Superior temporal gyrus (tissue), 1 donor: Measurements from ENCODE around the gene YWHAE.
"Not testable (repeated sequence)": the region's sequence is repeated elsewhere in the genome, so short reads cannot be mapped to it uniquely, and the experiment has no call there.

Experiments used
- DNase-seq: peaks from one replicate; pipeline ENCODE4 v3.0.0-alpha.2; 2016; ENCODE audit errors: extremely low spot score

YWHAE gene

DNA sequence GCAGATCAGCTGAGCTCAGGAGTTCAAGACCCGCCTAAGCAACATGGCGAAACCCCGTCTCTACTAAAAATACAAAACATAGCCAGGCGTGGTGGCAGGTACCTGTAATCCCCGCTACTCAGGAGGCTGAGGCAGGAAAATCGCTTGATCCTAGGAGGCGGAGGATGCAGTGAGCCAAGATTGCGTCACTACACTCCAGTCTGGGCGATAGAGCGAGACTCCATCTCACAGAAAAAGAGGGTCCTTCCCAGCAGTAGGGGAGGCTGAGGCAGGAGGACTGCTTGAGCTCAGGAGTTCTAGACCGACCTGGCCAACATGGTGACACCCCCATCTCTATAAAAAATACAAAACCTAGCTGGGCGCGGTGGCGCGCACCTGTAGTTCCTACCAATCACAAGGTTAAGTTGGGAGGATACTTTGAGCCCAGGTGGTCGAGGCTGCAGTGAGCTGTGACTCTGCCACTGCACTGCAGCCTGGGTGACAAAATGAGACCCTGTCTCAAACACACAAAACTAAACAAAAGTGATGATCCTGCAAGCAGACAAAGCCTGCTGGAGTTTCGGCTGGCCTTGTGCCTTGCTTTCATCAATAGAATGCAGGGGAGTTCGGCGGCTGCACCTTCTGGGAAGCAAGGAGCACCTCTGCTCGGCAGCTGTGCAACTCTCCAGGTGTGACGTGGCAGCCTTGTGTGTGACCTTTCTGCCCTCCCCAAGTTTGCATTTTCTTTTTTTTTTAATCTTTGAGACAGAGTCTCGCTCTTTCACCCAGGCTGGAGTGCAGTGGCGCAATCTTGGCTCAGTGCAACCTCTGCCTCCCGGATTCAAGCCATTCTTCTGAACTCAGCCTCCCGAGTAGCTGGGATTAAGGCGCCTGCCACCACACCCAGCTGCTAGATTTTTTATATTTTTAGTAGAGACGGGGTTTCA, 12.4 kb upstream of the YWHAE start:
- no peak for DNase-seq

DNA sequence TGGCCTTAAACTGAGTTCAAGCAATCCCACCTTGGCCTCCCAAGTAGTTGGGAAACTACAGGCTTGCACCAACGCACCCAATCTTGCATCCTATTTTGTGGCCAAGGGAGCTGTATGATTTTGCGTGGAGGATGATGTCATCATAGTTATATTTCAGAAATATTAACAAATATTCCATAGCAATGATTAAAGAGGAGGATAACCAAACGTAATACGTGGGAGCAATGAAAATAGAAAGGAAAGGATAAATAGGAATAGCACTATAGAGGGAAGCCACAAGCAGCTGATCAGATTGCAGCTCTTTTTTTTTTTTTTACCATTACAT, 2.2 kb upstream of the YWHAE start:
- no peak for DNase-seq

DNA sequence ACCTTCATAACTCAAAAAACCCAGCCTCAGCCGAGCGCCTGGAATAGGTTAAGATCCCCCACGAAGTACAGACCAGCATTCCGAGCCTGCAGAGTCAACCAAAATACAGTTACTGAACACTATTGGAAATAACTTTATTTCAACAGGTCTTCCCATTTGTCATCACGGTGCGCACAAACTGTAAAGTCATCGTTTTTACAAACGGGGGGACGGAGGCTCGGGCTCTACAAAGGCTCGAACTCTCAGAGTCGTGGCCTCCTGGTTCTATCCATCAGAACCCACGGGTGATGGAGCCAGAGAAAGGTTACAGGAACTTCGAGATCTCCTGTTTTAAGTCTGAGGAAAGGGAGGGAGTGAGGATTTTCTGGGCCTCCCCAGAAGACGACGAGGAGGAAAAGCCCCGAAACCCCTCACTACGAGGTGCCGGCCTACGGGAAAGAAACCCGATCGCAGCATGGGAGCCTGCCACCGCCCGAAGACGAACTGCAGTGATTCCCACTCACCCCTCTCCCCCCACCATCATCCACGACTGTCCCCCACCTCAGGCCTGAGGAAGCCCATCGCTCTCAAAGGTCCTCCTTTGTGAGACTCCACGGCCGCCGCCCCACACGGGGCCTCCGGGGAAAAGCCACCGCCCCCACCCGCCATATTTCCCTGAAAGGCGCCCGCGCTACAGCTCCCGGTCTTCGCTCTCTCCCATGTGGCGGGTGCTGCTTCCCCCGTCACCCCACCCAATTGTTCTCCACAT, 917 bp downstream of the YWHAE start:
- DNase-seq = peak; percentile 49

DNA sequence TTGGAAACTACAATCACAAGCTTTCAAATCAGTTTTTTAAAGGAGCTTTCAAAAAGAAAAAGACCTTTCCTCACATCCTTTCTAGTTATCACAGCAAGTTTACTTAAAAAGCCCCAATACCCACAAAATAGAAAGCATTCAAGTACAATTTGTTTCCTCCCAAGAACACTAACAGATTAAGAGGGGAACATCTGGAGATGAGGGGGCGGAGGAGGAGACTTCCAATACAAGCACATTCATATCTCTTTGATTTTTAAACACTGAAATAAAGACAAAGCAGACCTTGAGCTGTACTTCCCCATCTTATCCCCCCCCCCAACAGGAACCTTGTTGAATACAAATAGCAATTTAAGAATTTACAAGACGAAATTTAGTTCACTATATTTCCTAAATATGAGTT, 2.0 kb downstream of the YWHAE start:
- DNase-seq = no peak

DNA sequence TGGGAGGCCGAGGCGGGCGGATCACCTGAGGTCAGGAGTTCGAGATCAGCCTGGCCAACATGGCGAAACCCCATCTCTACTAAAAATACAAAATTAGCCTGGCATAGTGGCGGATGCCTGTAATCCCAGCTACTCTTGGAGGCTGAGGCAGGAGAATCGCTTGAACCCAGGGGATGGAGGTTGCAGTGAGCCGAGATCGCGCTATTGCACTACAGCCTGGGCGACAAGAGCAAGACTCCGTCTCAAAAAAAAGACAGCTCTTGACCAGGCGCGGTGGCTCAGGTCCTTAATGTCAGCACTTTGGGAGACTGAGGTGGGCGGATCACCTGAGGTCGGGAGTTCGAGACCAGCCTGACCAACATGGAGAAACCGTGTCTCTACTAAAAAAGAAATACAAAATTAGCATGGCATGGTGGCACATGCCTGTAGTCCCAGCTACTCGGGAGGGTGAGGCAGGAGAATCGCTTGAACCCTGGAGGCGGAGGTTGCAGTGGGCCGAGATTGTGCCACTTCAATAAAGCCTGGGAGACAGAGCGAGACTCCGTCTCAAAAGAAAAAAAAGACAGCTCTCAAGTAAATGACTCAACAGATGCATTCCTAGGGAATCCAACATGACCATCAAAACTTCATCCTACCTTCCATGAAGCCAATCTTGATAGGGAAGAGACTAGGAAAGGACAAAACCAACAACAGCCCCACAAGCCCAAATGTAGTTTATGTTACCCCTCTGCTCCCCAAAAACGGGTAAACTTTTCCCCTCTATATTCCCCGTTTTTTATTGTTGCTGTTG, 4.0 kb downstream of the YWHAE start:
- DNase-seq = not testable (repeated sequence)

DNA sequence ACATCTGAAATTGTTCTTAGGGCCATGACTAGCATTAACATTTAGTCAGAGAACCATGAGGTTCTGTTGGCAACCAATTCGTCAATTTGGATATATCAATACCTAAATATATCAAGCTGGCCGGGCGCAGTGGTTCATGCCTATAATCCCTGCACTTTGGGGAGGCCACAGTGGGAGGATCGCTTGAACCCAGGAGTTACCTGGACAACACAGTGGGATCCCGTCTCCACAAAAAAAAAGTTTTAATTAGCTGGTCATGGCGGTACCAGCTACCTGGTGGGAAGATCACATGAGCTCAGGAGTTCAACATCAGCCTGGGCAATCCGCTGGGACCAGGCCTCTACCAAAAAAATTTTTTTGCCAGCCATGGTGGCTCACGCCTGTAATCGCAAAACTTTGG, 8.4 kb downstream of the YWHAE start:
- DNase-seq = no peak

DNA sequence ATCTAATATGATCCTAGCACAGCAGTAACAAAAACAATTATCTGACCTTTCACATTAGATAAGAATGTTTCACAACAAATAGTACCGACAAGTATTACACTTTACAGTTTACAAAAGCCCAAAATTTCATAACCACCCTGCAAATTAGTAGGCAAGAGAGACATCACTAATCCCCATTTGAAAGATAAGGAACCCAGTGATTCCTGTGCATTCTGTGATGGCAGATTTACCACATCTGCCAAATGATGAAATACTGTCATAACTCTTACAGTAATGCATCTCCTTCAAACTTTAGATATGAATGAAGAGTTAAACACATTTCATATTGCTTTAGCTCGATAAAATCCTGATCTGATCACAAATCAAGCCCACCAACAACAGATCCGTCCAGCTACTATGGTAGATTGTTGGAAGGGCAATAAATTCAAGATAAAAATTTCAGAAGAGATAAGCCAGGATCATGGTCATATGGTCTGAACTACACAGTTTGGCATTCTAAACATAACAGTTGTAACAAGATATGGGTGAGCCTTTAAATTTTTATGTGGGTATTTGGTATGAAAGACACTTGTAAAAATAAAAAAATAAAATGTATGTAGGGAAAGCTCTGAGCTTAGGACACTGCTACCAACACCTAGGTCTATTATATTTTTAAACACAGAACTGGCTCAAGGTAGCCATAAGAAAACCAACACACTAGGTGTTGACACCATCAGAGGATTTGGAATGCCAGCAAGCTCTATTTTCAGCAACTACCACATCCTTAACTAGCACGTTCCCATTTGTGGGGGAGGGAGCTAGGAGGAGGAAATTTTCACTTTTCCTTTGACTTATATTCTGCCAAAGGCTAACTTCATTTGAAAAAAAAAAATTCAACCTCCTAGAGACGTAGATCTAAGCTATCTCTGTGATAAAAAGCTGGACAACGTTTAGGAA, 9.3 kb downstream of the YWHAE start:
- DNase-seq = no peak

DNA sequence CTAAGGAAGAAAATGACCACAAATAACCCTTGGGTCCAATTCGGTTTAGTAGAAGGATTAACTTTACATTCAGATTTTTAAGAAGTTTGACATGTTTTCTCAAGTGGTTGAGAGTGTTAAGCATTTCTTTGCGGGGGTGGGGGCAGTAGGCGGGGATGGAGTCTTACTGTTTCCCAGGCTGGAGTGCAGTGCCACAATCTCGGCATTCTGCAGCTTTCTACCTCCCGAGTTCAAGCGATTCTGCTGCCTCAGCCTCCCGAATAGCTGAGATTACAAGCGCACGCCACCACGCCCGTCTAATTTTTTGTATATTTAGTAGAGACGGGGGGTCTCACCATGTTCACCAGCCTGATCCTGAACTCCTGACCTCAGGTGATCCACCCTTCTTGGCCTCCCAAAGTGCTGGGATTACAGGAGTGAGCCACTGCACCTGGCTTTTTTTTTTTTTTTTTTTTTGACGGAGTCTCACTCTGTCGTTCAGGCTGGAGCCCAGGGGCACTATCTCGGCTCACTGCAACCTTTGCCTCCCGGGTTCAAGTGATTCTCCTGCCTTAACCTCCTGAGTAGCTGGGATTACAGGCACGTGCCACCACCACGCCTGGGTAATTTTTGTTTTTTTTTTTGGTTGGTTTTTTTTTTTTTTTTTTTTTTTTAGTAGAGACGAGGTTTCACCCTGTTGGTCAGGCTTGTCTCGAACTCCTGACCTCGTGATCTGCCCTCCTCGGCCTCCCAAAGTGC, 12.4 kb downstream of the YWHAE start:
- not testable (repeated sequence) for DNase-seq

DNA sequence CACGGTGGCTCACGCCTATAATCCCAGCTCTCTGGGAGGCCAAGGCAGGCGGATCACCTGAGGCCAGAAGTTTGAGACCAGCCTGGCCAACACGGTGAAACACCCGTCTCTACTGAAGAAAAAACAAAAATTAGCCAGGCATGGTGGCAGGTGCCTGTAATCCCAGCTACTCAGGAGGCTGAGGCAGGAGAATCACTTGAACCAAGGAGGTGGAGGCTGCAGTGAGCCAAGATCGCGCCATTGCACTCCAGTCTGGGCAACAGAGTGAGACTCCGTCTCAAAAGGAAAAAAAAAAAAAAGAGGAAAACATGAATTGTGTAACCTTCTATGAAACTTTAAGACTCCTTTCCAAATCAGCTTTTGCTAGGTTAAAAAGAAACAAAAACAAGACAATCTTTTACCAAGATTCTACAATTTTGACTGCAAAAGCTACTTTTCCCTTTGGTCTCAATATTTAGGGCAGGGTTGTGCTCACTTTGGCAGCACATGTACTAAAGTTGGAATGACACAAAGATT, 13.3 kb downstream of the YWHAE start:
- DNase-seq = not testable (repeated sequence)

DNA sequence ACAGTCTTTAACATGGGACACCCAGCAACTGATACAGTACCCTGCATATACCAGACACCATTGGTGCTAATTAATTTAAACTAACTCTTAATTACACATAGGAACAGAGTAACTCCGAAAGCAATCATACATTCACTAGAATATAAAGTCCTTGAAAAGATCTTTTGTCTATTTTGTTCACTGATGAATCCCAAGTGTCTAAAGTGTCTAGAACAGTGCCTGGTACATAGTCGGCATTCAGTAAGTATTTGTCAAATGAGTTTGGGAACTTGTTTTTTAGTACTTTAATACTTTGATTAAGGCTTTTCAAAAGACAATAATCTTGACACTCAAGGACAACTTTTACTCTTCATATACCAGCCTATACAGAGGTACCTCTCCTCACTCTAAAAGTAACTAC, 13.8 kb downstream of the YWHAE start:
- no peak for DNase-seq

DNA sequence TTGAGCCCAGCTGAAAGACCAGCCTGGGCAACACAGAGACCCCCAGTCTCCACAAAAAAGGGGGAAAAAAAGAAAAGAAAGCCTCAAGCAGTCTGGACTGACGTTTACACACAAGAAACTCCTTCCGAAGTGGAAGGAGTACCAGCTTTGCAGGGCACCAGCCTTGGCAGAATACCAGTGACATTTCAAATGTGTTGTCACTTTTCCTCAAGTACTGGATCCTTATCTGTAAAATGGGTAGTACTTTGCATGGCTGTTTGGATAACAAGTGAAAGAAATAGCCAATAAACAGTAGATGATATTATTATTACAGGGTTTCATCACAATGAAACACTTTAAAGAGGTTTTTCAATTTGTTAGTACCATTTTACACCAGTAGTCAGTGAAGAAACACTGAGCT, 14.2 kb downstream of the YWHAE start:
- DNase-seq = no peak

DNA sequence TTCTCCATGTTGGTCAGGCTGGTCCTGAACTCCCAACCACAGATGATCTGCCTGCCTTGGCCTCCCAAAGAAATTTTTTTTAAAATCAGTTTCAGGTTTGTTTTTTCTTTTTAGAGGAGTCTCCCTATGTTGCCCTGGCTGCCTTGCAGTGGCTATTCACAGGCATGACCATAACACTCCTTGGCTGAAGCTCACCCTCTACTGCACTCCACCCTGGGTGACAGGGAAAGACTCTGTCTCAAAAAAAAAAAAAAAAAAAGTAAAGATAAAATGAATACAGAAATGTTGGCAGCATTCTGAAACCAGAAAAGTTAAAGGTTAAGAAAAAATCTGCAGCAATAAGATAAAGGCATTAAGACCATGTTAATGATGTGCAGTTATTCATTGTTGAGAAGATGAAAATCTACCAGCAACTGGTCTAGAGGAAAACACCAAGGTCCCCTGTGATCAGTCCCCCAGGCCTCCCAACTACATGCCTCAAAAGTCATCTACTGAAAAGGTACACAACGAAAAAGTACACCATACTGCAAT, 15.1 kb downstream of the YWHAE start:
- no peak for DNase-seq

DNA sequence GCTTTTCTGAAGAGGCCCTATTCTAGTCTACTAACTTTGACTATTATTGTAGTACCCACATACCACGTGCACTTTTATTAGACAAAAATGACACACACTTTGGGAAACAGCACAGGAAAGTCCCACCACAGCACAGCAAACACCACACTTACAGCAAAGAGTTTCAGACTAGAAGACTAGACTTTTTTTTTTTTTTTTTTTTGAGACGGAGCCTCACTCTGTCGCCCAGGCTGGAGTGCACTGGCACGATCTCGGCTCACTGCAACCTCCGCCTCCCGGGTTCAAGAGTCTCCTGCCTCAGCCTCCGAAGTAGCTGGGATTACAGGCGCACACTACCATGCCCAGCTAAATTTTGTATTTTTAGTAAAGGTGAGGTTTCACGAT, 20.1 kb downstream of the YWHAE start:
- no peak for DNase-seq

DNA sequence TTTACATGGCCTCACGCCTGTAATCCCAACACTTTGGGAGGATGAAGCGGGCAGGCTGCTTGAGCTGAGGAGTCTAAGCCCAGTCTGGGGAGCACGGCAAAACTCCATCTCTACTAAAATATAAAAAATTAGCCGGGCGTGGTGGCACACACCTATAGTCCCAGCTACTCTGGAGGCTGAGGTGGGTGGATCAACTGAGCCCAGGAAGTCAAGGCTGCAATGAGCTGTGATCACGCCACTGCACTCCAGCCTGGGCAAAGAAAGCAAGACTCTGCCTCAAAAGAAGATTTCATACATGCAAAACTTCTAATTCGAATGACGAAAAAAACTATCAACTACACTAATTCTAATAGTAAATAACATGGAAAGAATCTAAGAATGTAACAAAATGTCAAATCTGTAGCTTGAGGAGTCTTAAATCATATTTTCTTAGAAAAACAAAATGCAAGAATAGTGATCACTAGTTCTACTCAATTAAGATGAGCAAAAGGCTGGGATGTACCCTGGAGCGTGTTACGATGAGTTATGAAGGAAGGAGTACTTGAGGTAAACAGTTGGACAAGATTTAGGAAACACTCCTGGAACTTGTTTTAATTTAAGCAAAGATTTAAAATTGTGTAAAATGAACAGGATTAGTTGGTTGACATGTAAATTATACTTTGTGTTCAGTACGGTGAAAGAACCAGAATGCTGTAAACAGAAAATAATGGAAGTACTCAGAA, 20.7 kb downstream of the YWHAE start:
- DNase-seq = no peak

DNA sequence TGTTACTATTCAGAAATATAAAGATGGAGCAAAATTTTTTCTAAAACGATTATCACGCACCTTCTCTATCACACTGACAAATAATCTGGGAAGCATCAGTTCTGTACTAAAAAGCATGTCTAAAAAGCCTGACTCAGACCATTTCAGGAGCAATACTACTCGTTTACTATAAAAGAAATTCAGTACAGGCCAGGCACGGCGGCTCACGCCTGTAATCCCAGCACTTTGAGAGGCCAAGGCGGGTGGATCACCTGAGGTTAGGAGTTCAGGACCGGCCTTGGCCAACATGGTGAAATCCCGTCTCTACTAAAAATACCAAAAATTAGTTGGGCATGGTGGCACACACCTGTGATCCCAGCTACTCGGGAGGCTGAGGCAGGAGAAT, 21.6 kb downstream of the YWHAE start:
- DNase-seq = not testable (repeated sequence)

DNA sequence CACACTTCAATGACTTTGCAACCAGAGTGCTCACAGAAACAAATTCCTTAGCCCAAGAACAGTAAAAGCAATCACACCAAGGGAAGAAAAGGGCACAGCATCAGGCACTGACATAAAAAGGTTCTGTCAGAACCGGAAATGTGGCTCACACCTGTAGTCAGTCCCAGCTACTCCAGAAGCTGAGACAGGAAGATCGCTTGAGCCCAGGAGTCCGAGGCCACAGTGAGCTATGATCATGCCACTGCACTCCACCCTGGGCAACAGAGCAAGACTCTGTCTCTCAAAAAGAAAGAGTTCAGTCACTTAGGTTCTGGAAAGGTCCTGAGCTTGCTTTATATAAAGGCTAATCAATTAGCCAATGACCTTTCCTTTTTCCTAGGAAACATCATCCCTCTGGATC, 22.7 kb downstream of the YWHAE start:
- DNase-seq = no peak

DNA sequence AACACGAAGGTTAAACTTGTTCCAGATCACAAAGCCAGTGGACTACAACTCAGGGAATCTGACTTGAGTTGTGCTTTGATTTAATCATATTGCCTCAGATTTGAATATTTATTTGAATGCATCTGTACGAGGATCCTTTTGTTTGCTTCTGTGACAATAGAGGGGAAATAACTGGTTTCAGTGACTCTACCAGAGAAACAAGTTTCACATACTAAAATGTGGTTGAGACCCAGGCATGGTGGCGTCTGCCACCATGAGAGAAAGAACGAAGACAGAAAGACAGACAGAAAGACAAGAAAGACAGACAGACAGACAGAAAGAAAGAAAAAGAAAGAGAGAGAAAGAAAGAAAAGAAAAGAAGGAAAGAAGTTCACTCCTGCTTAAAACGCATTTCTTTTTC, 24.0 kb downstream of the YWHAE start:
- no peak for DNase-seq

DNA sequence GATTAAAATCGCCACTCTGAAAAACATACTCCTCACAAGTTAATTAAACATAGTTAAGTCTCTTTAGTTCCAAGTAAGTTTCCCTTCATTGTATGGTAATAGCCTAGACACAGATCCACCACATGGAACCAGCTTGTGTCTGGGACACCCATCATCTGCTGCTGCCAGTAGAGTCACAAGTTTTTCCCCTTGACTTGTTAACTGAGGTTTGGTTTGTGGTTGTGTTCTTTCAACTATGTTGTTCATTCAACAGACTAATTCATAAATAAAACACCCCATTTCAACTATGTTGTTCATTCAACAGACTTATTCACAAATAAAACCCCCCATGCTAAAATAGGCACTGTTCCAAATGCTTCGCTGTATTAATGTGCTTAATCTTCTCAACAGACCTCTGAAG, 24.4 kb downstream of the YWHAE start:
- DNase-seq = no peak

DNA sequence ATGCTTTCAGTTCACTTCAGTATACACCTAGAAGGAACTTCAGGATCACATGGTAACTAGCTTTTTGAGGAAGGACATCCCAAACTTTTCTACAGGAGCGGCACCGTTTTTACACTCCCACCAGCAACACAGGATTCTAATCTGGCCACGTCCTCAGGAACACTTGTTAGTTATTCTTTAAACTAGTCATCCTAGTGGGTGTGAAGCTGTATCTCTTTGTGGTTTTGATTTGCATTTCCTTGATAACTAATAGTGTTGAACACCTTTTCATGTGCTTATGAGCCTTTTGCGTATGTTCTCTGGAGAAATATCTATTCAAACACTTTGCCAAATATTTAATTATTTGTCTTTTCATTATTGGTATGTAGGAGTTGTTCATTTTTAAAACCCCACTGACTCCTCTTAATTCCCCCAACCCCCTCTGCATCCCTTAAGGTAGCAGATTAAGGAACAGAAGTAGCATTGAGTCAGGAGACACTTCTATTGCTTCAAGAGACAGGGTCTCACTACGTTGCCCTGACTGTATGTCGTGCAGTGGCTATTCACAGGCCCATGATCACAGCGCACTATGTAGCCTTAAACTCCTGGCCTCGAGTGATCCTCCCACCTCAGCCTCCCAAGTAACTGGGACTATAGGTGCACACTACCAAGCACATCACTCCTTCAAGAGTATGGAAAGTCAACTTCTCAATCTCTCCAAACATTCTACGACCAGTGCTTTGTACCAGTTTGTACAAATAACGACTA, 25.4 kb downstream of the YWHAE start:
- DNase-seq = no peak
